Measurements from ENCODE around the gene FXN.

FXN gene

DNA sequence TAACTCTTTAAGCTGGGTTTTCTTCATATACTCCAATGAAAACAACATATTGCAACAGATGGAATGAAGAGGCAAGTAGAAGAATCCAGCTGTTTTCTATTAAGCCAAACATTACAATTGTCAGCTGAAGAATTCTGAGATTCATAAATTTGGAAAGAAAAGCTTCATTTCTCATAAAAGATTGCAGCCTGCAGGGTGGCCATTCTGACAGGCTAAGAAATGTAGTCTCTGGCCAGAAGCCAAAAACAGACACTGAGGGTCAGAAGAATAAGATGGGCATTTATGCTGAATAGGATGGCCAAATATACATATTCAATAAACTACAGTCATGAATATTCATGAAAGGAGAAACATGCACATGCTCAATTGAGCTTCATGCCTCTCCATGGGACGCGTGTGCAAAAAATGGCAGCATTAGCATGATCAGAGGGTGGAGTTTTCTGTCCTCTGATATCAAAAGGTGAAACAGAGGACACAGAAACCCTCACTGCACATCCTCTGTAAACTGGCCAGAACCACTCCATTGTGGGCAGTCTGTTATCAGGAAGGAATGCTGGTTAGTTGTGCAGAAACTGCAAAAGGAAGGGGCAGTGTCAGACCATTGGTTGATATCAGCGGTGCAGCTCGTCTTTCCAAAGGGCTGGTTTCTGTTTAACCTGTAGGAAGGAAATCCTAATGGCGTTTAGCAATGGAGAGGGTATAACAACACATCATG is 50.2 kb downstream of the FXN start:
- ATAC-seq (ENCODE audit: insufficient read depth, low read depth): no peak
- no peak for DNase-seq
- Histone ChIP-seq H3K36me3 (ENCODE audit: insufficient read depth, low read length) (no peaks in the 10 kb centered on the region), H3K4me2 (ENCODE audit: insufficient read depth, low read length) (no peak overlapping the region), H3K4me1 (ENCODE audit: insufficient read depth, low read length) (no peaks in the 10 kb centered on the region), H3K9me3 (ENCODE audit: insufficient read depth, low read length, severe bottlenecking) (no peaks in the 10 kb centered on the region), H3K79me2 (ENCODE audit: insufficient read depth, low read length) (no peaks in the 10 kb centered on the region), H4K20me1 (ENCODE audit: insufficient read depth, low read length) (no peaks in the 10 kb centered on the region), H3K27ac (ENCODE audit: low read length) (no peak overlapping the region), H3K4me3 (ENCODE audit: low read depth in 1 of 2, low read length in 2 of 2) (no peak overlapping the region), H2AFZ (ENCODE audit: low read depth, low read length) (no peak overlapping the region), H3K9ac (ENCODE audit: low read depth, low read length) (no peak overlapping the region), H3K27me3 (ENCODE audit: insufficient read depth, low read length, poor library complexity) (no peaks in the 10 kb centered on the region)
- TF ChIP-seq, protein P1, sequence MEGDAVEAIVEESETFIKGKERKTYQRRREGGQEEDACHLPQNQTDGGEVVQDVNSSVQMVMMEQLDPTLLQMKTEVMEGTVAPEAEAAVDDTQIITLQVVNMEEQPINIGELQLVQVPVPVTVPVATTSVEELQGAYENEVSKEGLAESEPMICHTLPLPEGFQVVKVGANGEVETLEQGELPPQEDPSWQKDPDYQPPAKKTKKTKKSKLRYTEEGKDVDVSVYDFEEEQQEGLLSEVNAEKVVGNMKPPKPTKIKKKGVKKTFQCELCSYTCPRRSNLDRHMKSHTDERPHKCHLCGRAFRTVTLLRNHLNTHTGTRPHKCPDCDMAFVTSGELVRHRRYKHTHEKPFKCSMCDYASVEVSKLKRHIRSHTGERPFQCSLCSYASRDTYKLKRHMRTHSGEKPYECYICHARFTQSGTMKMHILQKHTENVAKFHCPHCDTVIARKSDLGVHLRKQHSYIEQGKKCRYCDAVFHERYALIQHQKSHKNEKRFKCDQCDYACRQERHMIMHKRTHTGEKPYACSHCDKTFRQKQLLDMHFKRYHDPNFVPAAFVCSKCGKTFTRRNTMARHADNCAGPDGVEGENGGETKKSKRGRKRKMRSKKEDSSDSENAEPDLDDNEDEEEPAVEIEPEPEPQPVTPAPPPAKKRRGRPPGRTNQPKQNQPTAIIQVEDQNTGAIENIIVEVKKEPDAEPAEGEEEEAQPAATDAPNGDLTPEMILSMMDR (IDR thresholded peaks at IDR 0.05; ENCODE audit: borderline replicate concordance, extremely low read depth, low read length, poor library complexity, severe bottlenecking): no peak
- TF ChIP-seq EZH2 (IDR thresholded peaks at IDR 0.05; ENCODE audit: borderline replicate concordance, low read depth, low read length, severe bottlenecking): no peak

DNA sequence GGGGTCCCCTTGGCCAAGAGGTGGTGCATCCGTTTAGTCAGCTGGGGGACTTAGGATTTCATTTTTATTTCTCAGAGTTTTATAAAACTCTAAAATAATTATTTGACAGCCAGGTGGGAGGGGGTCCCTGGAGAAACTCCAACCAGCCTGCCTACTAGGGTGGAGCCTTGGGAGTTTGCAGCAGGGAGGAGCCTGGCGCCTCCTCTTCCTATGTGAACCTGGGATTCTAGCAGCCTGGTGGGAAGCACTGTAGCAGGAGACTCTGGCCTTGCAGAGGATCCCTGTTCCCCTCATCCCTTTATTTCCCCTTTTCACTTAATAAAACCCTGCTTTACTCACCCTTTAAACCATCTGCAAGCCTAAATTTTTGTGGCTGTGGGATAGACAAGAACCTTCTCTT is 50.8 kb downstream of the FXN start:
- TF ChIP-seq, protein P1 (IDR thresholded peaks at IDR 0.05; ENCODE audit: borderline replicate concordance, extremely low read depth, low read length, poor library complexity, severe bottlenecking): no peak
- TF ChIP-seq EZH2 (IDR thresholded peaks at IDR 0.05; ENCODE audit: borderline replicate concordance, low read depth, low read length, severe bottlenecking): no peak
- H3K27ac ChIP-seq (ENCODE audit: low read length): no peak overlapping the region
- H3K27me3 ChIP-seq (ENCODE audit: insufficient read depth, low read length, poor library complexity): no peaks in the 10 kb centered on the region
- H3K36me3 ChIP-seq (ENCODE audit: insufficient read depth, low read length): no peaks in the 10 kb centered on the region
- H2AFZ ChIP-seq (ENCODE audit: low read depth, low read length): no peak overlapping the region
- H3K4me2 ChIP-seq (ENCODE audit: insufficient read depth, low read length): no peak overlapping the region
- no peak overlapping the region for H3K9ac ChIP-seq (ENCODE audit: low read depth, low read length)
- H3K4me1 ChIP-seq (ENCODE audit: insufficient read depth, low read length): no peaks in the 10 kb centered on the region
- no peaks in the 10 kb centered on the region for H4K20me1 ChIP-seq (ENCODE audit: insufficient read depth, low read length)
- H3K9me3 ChIP-seq (ENCODE audit: insufficient read depth, low read length, severe bottlenecking): no peaks in the 10 kb centered on the region
- H3K4me3 ChIP-seq (ENCODE audit: low read depth in 1 of 2, low read length in 2 of 2): no peak overlapping the region
- H3K79me2 ChIP-seq (ENCODE audit: insufficient read depth, low read length): no peaks in the 10 kb centered on the region
- ATAC-seq (ENCODE audit: insufficient read depth, low read depth): no peak
- DNase-seq: no peak

DNA sequence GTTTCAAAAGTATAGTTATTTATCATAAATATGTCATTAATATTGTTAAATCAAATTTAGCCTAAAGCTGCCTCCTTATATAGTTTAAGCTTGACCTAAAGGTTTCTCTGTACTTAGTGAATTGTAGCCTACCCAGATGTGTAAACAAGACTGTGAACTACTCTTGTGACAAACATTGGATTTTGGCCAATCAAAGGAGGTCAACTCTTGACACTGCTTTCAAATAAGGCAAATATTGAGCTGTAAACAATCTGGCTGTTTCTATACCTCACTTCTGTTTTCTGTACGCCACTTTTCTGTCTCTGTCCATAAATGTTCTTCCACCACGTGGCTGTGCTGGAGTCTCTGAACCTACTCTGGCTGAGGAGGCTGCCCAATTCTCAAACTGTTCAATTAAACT is 51.2 kb downstream of the FXN start:
- Histone ChIP-seq H3K27ac (ENCODE audit: low read length) (no peak overlapping the region), H4K20me1 (ENCODE audit: insufficient read depth, low read length) (no peaks in the 10 kb centered on the region), H3K9ac (ENCODE audit: low read depth, low read length) (no peak overlapping the region), H3K36me3 (ENCODE audit: insufficient read depth, low read length) (no peaks in the 10 kb centered on the region), H3K27me3 (ENCODE audit: insufficient read depth, low read length, poor library complexity) (no peaks in the 10 kb centered on the region), H2AFZ (ENCODE audit: low read depth, low read length) (no peak overlapping the region), H3K79me2 (ENCODE audit: insufficient read depth, low read length) (no peaks in the 10 kb centered on the region), H3K4me3 (ENCODE audit: low read depth in 1 of 2, low read length in 2 of 2) (no peak overlapping the region), H3K4me1 (ENCODE audit: insufficient read depth, low read length) (no peaks in the 10 kb centered on the region), H3K4me2 (ENCODE audit: insufficient read depth, low read length) (no peak overlapping the region), H3K9me3 (ENCODE audit: insufficient read depth, low read length, severe bottlenecking) (no peaks in the 10 kb centered on the region)
- ATAC-seq (ENCODE audit: insufficient read depth, low read depth) (no peak), DNase-seq (no peak)
- TF ChIP-seq EZH2 (IDR thresholded peaks at IDR 0.05; ENCODE audit: borderline replicate concordance, low read depth, low read length, severe bottlenecking): no peak
- TF ChIP-seq, protein P1 (IDR thresholded peaks at IDR 0.05; ENCODE audit: borderline replicate concordance, extremely low read depth, low read length, poor library complexity, severe bottlenecking): no peak

Measured in DND-41 (cell line).